ENCODE data around the gene MED13L. TPM values are rescaled to one million over a fixed set of nuclear protein-coding genes. Genes with fewer than 3 reads are reported as not detected.

MED13L gene
- total RNA-seq, 6 experiments from 2014 or later: 29.0 to 52.0 (median 38.1) TPM

DNA sequence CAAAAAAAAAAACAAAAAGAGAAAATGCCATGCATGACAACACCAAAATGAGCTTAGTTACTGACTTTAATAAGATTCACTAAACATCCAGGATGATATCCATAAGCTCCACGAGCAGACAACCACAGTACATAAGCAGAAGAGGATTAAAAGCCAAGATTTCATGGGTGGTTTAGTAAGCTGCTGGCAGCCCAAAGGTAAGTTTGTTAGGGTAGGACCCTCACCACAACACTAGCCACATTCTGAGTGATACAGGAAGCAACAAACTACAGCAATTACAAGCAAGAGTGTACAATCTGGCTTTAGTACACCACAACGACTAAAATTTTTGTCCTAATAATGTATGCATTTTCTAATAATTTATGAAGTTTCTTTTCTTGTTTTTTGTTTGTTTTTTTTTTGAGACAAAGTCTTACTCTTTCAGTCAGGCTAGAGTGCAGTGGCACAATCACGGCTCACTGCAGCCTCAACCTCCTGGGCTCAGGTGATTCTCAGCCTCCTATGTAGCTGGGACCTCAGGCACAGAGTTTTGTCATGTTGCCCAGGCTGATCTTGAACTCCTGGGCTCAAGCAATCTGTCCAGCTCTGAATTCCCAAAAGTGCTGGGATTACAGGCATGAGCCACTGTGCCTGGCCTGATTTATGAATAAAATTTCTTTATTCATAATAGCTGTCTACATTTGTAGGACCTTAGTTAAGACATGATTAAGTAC lies 221.4 kb downstream of the MED13L start:
- Histone ChIP-seq H3K4me3 (no peak overlapping the region), H3K27ac (no peak overlapping the region), H3K36me3 (no peaks in the 10 kb centered on the region), H3K27me3 (no peaks in the 10 kb centered on the region), H3K9me3 (no peaks in the 10 kb centered on the region), H3K4me1 (peaks cover 0 to 22% (median 2%) of the 10 kb centered on the region in 4 donors)
- TF ChIP-seq, protein P1, sequence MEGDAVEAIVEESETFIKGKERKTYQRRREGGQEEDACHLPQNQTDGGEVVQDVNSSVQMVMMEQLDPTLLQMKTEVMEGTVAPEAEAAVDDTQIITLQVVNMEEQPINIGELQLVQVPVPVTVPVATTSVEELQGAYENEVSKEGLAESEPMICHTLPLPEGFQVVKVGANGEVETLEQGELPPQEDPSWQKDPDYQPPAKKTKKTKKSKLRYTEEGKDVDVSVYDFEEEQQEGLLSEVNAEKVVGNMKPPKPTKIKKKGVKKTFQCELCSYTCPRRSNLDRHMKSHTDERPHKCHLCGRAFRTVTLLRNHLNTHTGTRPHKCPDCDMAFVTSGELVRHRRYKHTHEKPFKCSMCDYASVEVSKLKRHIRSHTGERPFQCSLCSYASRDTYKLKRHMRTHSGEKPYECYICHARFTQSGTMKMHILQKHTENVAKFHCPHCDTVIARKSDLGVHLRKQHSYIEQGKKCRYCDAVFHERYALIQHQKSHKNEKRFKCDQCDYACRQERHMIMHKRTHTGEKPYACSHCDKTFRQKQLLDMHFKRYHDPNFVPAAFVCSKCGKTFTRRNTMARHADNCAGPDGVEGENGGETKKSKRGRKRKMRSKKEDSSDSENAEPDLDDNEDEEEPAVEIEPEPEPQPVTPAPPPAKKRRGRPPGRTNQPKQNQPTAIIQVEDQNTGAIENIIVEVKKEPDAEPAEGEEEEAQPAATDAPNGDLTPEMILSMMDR (IDR thresholded peaks at IDR 0.05): no peak
- TF ChIP-seq POLR2A (IDR thresholded peaks at IDR 0.05): no peak
- 71% methylated on average over 3 of the region's 3 CpGs for WGBS (ENCODE audit: insufficient coverage, low coverage, low lambda C conversion rate, missing lambda C conversion rate)
- no peak for DNase-seq
- ATAC-seq: no peak
- intact Hi-C loops (cut with DNase I): no loop called here

DNA sequence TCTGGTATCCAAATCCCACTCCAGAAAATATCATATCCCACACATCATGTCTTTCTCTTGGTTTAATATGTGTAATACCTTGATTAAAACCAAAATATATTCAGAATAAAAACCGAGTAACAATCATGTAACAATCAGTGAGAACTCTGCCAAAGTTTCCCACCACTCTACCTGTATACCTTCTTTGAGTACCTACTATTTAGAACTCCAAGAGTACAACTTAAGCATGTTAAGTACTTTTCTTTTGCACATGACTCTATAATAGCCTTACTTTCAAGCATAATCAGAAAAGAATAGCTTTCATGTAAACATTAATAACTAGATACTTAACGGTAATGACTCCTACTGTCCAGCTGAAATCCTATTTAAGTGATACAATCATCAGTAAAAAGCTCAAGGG lies 223.2 kb downstream of the MED13L start:
- Histone ChIP-seq H3K27ac (peak overlapping the region in 1 of 3 donors; percentile 49), H3K4me1 (peaks cover 0 to 30% (median 2%) of the 10 kb centered on the region in 4 donors), H3K9me3 (no peaks in the 10 kb centered on the region), H3K4me3 (no peak overlapping the region), H3K27me3 (no peaks in the 10 kb centered on the region), H3K36me3 (no peaks in the 10 kb centered on the region)
- WGBS (ENCODE audit: insufficient coverage, low coverage, low lambda C conversion rate, missing lambda C conversion rate): 58% methylated on average over 2 of the region's 2 CpGs
- intact Hi-C loops (cut with DNase I): no loop called here
- TF ChIP-seq POLR2A (IDR thresholded peaks at IDR 0.05): no peak
- TF ChIP-seq, protein P1 (IDR thresholded peaks at IDR 0.05): no peak
- ATAC-seq (peak in 1 of 4 donors; percentile 2), DNase-seq (no peak)

DNA sequence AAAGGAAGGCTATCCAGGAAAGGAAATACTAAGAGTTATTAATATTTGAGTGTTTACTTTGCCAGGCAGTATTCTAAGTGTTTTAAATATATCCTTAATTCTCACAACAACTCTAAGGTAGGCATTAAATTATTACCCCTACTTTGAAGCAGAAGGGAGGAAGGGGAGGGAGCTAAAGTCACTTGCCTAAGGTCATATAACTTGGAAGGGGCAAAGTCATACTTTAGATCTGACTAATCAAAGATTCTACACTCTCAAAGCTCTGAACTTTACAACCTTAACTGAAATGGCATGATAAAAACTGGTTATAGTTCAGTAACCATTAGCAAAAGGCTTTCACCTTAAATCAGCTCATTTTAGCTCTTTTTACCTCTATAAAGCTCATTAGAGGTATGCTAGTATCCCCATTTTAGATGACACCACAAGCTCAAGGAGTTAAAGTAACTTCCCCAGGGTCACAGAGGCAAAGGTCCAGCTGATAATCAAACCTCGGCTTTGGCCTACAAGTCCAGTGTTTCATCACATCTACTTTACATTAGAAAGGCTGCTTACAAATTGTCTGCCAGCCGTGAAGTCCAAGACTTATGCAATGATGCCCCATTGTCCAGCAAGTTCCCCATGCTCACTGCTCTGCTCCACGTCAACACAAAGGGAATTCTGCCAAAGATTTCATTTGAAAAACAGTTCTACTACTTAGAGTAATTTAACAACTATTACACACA lies 223.9 kb downstream of the MED13L start:
- H3K27ac ChIP-seq: peak overlapping the region in 2 of 3 donors; percentile 49 to 50

DNA sequence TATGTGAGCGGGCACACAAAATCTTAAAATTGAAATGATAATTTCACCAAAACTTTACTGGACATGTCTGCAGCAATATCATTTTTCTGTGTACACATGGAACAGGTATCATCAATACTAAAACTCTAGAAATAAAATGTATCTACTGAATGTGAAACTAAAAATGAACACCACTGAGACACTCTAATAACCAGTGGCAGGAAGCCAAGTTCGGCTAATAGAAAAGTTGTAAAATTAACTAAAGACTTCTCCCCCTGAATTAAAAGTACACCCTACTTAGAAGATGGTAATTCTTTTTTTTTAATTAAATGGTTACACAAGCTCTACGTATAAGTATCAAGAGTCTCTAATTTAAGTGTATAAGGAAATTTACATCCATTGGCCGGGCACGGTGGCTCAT lies 227.2 kb downstream of the MED13L start:
- TF ChIP-seq, protein P1 (IDR thresholded peaks at IDR 0.05): no peak
- TF ChIP-seq POLR2A (IDR thresholded peaks at IDR 0.05): no peak
- DNase-seq (no peak), ATAC-seq (no peak)
- H3K9me3 ChIP-seq: no peaks in the 10 kb centered on the region
- H3K27me3 ChIP-seq: no peaks in the 10 kb centered on the region
- H3K27ac ChIP-seq: no peak overlapping the region
- H3K4me1 ChIP-seq: peaks cover 0 to 30% (median 2%) of the 10 kb centered on the region in 4 donors
- H3K4me3 ChIP-seq: no peak overlapping the region
- WGBS (ENCODE audit: insufficient coverage, low coverage, low lambda C conversion rate, missing lambda C conversion rate): 57% methylated on average over 5 of the region's 5 CpGs
- H3K36me3 ChIP-seq: no peaks in the 10 kb centered on the region
- intact Hi-C loops (cut with DNase I): no loop called here

More for the DNA sequence above, 223.9 kb downstream of the MED13L start:
- ATAC-seq: peak; percentile 92 to 99 (median 94)
- no peaks in the 10 kb centered on the region for H3K9me3 ChIP-seq
- H3K4me1 ChIP-seq: peaks cover 0 to 30% (median 2%) of the 10 kb centered on the region in 4 donors
- WGBS (ENCODE audit: insufficient coverage, low coverage, low lambda C conversion rate, missing lambda C conversion rate): 12% methylated on average over 3 of the region's 3 CpGs
- intact Hi-C loops (cut with DNase I): no loop called here
- DNase-seq: peak; percentile 33 to 87 (median 65)
- TF ChIP-seq, protein P1 (IDR thresholded peaks at IDR 0.05): no peak
- no peak for TF ChIP-seq POLR2A (IDR thresholded peaks at IDR 0.05)
- H3K4me3 ChIP-seq: no peak overlapping the region
- no peaks in the 10 kb centered on the region for H3K27me3 ChIP-seq
- H3K36me3 ChIP-seq: no peaks in the 10 kb centered on the region
